NCI-H2196 (cell line): Measurements from ENCODE around the gene INTS6.

ENCODE experiments used
- DNase-seq: peaks from one replicate; lab custom pipeline; 2025; ENCODE audit not compliant: unreplicated experiment; lab: John Stamatoyannopoulos, UW

INTS6 gene

DNA sequence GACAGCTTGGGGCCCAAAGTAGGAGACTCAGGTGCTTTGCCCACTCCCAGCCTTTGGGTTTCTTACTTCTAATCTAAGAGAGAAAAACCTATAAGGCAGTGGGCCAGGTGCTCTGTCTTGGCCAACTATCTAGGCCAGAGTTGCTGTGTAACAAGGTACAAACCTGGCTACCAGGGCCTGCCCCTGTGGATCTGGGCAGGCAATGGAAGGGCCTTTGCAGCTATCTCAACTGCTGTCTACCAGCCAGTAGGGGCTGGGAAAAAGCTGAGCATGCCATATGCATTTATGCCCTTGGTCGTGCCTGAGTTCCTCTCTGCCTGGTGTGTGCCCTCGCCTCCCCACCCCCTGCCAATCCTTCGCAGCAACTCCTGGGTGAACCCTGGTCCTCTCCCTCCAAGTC, 130.0 kb downstream of the INTS6 start:
- no peak for DNase-seq

DNA sequence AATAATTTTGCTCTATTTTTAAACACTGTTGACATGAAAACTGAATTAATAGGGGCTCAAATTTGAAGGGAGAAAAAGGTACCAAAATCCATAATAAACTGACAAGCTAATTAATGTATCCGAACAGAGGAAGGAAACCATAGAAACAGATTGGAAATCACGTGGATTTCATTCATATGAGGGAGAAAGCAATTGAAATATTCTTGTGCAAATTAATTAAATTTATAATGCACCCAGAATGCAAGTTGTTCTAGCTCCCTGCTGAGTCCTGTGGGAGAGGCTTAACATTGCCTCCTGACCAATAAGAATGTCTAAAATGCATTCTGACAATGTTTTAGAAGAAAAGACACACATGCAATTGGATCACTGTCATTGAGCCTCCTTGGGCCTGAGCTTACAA, 131.0 kb downstream of the INTS6 start:
- DNase-seq, result no peak

DNA sequence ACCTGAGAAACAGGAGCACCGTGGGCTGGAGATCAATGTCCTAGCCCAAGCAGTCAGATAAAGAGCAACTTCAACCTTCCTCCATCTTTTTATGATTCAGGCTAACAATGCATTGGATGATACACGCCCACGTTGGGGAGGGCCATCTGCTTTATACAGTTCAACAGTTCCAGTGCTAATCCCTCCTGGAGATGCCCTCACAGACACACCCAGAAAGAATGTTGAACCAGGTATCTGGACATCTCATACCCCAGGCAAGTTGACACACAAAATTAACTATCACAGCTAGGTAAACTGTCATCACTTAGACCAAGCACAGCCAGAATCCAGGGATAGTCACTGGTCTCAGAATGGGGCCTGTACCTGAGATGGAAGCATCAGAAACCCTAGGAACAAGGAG, 134.0 kb downstream of the INTS6 start:
- no peak for DNase-seq

DNA sequence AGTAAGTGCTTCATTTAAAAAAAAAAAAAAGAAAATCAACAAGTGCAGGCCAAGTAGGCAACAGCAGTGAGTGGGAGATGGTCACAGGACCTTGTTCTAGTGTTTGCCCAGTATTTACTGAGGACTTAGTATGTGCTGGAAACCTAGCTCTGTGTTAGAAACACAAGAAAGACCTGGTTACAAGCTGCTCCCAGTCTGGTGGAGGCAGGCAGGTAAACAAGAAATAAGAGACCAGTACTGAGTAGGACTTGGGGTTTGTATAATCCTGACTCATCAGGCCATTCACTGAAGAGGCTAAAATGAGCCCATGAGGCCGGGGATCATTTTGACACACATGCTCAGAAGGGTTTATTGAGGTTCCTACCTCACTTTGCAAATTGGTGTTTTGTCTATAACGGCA, 134.8 kb downstream of the INTS6 start:
- DNase-seq, result no peak

DNA sequence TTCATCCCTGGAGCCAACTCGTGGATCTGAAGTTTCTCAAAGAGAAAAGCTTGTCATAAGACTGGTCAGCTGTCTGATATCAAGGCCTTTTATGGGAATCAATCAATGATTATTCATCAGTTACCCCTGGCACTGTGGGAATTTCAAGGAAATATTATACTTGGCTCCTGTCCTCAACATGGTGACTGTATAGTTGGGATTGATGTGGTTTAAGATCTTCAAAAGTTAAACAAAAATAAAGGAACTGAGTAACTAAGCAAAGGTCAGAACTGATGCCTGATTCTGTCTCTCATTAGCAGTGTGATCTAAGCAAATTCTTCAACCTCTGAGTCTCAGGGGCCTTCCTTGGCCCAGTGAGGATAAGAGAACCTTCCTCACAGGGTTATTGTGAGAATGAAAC, 135.6 kb downstream of the INTS6 start:
- DNase-seq, result no peak

DNA sequence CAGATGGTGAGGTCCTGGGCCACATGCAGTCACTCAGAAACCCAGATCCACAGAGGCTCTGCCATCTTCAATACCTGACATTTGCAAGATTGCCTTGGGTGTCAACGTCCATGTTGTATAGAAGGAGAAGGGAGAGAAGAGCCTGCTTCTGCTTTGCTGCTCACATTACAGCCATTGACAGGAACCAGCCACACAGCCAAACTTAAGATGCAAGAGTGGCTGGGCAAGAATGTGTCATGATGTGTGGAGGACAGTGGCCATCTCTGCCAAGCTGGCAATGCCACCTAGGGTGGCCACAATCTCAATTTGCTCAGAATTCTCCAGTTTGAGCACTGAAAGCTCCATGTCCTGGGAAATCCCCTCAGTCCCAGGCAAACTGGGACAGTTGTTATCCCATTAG, 139.2 kb downstream of the INTS6 start:
- DNase-seq, result no peak

DNA sequence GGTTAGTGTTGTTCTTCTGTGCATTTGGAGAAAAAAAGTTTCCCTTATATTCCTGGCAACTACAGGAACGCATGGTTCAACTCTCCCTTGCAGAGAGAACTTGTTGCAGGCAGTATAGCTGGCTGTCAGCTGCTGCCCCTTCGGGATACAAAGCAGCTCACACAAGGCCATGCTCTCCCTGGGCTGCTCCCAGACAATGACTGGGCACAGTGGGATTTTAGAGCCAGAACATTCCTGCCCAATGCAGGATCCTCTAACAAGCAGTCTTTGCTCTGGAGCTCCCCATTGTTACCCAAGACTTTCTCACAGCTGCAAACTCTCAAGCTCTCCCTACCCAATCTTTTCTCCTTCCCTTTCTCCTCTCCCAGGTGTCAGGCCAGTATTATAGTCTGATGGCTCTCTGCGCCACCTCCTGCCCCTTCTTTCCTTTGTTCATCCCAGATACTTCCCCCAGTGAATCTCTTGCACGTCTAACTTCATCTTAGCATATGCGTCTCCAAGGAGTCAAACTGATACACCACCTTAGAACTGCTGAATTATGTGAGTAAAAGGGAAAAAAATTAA, 140.8 kb downstream of the INTS6 start:
- DNase-seq, result no peak
